H1 (cell line): ENCODE measurements around the gene CSNK2B. TPM values are rescaled to one million over a fixed set of nuclear protein-coding genes. Genes with fewer than 3 reads are reported as not detected.

Experiments used
- CTCF ChIA-PET: fragments of 300-600 bp; sonication (Branson Sonifier 250); formaldehyde crosslinking; loops from one replicate; lab custom pipeline; 2021; ENCODE audit not compliant: partially characterized antibody; lab: Charles Lee
- POLR2A ChIA-PET: fragments of 300-600 bp; sonication (Branson Sonifier 250); formaldehyde crosslinking; loops from one replicate; lab custom pipeline; 2021; ENCODE audit warnings: inconsistent platforms; ENCODE audit not compliant: partially characterized antibody; lab: Charles Lee
- DNase-seq, 2 experiments: peaks; one replicate each; pipeline versions ENCODE4 v3.0.0 to v3.0.0-alpha.2; 2010 to 2022; ENCODE audit warnings: low spot score in 2 of 2, low read depth in 1 of 2, mixed read lengths in 1 of 2
- FAIRE-seq: peaks from 2 replicates; lab custom pipeline; 2011; peaks lifted over from hg19 to GRCh38; lab: Jason Lieb, UNC
- H2AFZ ChIP-seq: 2 replicates; pipeline ENCODE4 v1.8.1; 2012; ENCODE audit warnings: low read length, inconsistent platforms
- H2AK5ac ChIP-seq: 2 replicates; pipeline ENCODE4 v1.6.1; 2013; ENCODE audit warnings: low read depth, low read length
- H2BK120ac ChIP-seq: replicated peaks from 2 replicates; pipeline ENCODE3; 2013; ENCODE audit warnings: low read depth, low read length, inconsistent platforms
- H2BK12ac ChIP-seq: 2 replicates; pipeline ENCODE4 v1.6.1; 2013; ENCODE audit warnings: low read depth, low read length
- H2BK15ac ChIP-seq: 2 replicates; pipeline ENCODE4 v1.6.1; 2013; ENCODE audit warnings: low read length
- H2BK20ac ChIP-seq: 2 replicates; pipeline ENCODE4 v1.6.1; 2013; ENCODE audit warnings: low read length
- H2BK5ac ChIP-seq: 2 replicates; pipeline ENCODE4 v1.6.1; 2013; ENCODE audit warnings: low read depth, low read length
- H3K14ac ChIP-seq: 2 replicates; pipeline ENCODE4 v1.6.1; 2013; ENCODE audit warnings: inconsistent platforms; ENCODE audit not compliant: insufficient read length
- H3K18ac ChIP-seq: 2 replicates; pipeline ENCODE4 v1.6.1; 2013; ENCODE audit warnings: low read length; ENCODE audit errors: extremely low read depth
- H3K23ac ChIP-seq: 2 replicates; pipeline ENCODE4 v1.6.1; 2013; ENCODE audit warnings: inconsistent platforms; ENCODE audit not compliant: insufficient read length
- H3K23me2 ChIP-seq: 2 replicates; pipeline ENCODE4 v1.6.1; 2013; ENCODE audit warnings: low read depth, low read length
- H3K27ac ChIP-seq: 2 replicates; pipeline ENCODE4 v1.6.1; 2011; ENCODE audit warnings: low read depth, low read length, inconsistent platforms
- H3K27me3 ChIP-seq, 4 experiments: replicated peaks in 1 of 4; 1 replicate in 1 of 4; 2 replicates in 3 of 4; pipeline versions ENCODE4 v1.6.1 to v1.8.1; 2011 to 2013; ENCODE audit warnings: low read length in 3 of 4, mild to moderate bottlenecking in 3 of 4, inconsistent platforms in 2 of 4, mixed read lengths in 2 of 4, moderate library complexity in 1 of 4; ENCODE audit not compliant: control insufficient read depth in 3 of 4, insufficient read depth in 3 of 4; ENCODE audit errors: extremely low read depth in 1 of 4
- H3K36me3 ChIP-seq, 4 experiments: 2 replicates each; pipeline versions ENCODE4 v1.6.1 to v1.8.1; 2011 to 2013; ENCODE audit warnings: mild to moderate bottlenecking in 4 of 4, low read length in 3 of 4, moderate library complexity in 2 of 4, control low read depth in 1 of 4, inconsistent platforms in 1 of 4; ENCODE audit not compliant: insufficient read depth in 4 of 4, control insufficient read depth in 2 of 4
- H3K4ac ChIP-seq: replicated peaks from 2 replicates; pipeline ENCODE3; 2013; ENCODE audit warnings: low read length, low read depth, mixed read lengths, inconsistent platforms; ENCODE audit not compliant: insufficient read length
- H3K4me1 ChIP-seq, 4 experiments: replicated peaks in 1 of 4; 1 replicate in 1 of 4; 2 replicates in 3 of 4; pipeline versions ENCODE4 v1.6.1 to v1.8.1; 2011 to 2013; ENCODE audit warnings: low read length in 3 of 4, inconsistent platforms in 2 of 4, mixed read lengths in 1 of 4; ENCODE audit not compliant: insufficient read depth in 4 of 4, control insufficient read depth in 3 of 4
- H3K4me2 ChIP-seq, 2 experiments: 2 replicates each; pipeline versions ENCODE4 v1.6.1 to v1.8.1; 2011 to 2013; ENCODE audit warnings: low read depth in 2 of 2, low read length in 2 of 2, control low read depth in 1 of 2, inconsistent platforms in 1 of 2, mild to moderate bottlenecking in 1 of 2; ENCODE audit not compliant: insufficient read depth in 1 of 2
- H3K4me3 ChIP-seq, 4 experiments: fragments of 200-600, 300-600 bp in 1 of 4; sonication (generic), shearing (Covaris generic), sonication (Bioruptor Twin) in 1 of 4; 2 replicates each; pipeline versions ENCODE4 v1.5.1 to v1.8.1; 2011 to 2016; ENCODE audit warnings: low read length in 4 of 4, low read depth in 3 of 4, control low read depth in 2 of 4, inconsistent platforms in 2 of 4, mild to moderate bottlenecking in 2 of 4, mixed read lengths in 1 of 4, moderate library complexity in 1 of 4; ENCODE audit not compliant: insufficient read depth in 2 of 4; ENCODE audit errors: extremely low read depth in 1 of 4
- H3K56ac ChIP-seq: replicated peaks from 2 replicates; pipeline ENCODE3; 2013; ENCODE audit warnings: low read depth, mild to moderate bottlenecking, mixed read lengths, low read length, inconsistent platforms; ENCODE audit not compliant: insufficient read length
- H3K79me1 ChIP-seq: 2 replicates; pipeline ENCODE4 v1.6.1; 2013; ENCODE audit warnings: low read depth, low read length, control low read depth
- H3K79me2 ChIP-seq, 2 experiments: 2 replicates each; pipeline versions ENCODE4 v1.6.1 to v1.8.1; 2012 to 2013; ENCODE audit warnings: low read length in 2 of 2, mild to moderate bottlenecking in 2 of 2, inconsistent platforms in 1 of 2; ENCODE audit not compliant: insufficient read depth in 2 of 2, control insufficient read depth in 1 of 2
- H3K9ac ChIP-seq, 4 experiments: replicated peaks in 1 of 4; 1 replicate in 1 of 4; 2 replicates in 3 of 4; pipeline versions ENCODE4 v1.6.1 to v1.8.1; 2011 to 2013; ENCODE audit warnings: low read depth in 3 of 4, low read length in 3 of 4, control low read depth in 2 of 4, mild to moderate bottlenecking in 2 of 4, moderate library complexity in 2 of 4, inconsistent platforms in 1 of 4; ENCODE audit errors: extremely low read depth in 1 of 4
- H3K9me3 ChIP-seq, 2 experiments: 2 replicates each; pipeline versions ENCODE4 v1.6.1 to v1.8.1; 2012 to 2013; ENCODE audit warnings: mild to moderate bottlenecking in 2 of 2, moderate library complexity in 2 of 2, control low read depth in 1 of 2, inconsistent platforms in 1 of 2, low read depth in 1 of 2, low read length in 1 of 2, mixed read lengths in 1 of 2; ENCODE audit not compliant: insufficient read depth in 2 of 2
- H4K20me1 ChIP-seq, 2 experiments: replicated peaks in 1 of 2; 2 replicates each; pipeline versions ENCODE3 to v1.8.1; 2011 to 2013; ENCODE audit warnings: inconsistent platforms in 2 of 2, low read length in 2 of 2, mild to moderate bottlenecking in 1 of 2; ENCODE audit not compliant: insufficient read depth in 2 of 2, control insufficient read depth in 1 of 2
- H4K5ac ChIP-seq: 2 replicates; pipeline ENCODE4 v1.6.1; 2013; ENCODE audit warnings: low read length, low read depth, mixed read lengths, inconsistent platforms; ENCODE audit not compliant: insufficient read length
- H4K8ac ChIP-seq: 2 replicates; pipeline ENCODE4 v1.8.0; 2013; ENCODE audit warnings: mild to moderate bottlenecking, moderate library complexity, low read length, inconsistent platforms; ENCODE audit not compliant: insufficient read depth; ENCODE audit errors: extremely low read depth
- H4K91ac ChIP-seq: replicated peaks from 2 replicates; pipeline ENCODE3; 2013; ENCODE audit warnings: low read length, mixed read lengths, inconsistent platforms; ENCODE audit not compliant: insufficient read length
- JUND ChIP-seq: IDR thresholded peaks from 2 replicates; pipeline ENCODE4 v1.6.1; 2011; ENCODE audit warnings: mild to moderate bottlenecking, improper control_type of control experiment, low read length
- SAP30 ChIP-seq: fragments of 300-600 bp; sonication (generic); IDR thresholded peaks from 2 replicates; pipeline ENCODE4 v1.7.1; 2012; ENCODE audit warnings: low read length, moderate library complexity, mild to moderate bottlenecking, inconsistent platforms; ENCODE audit not compliant: insufficient read depth, insufficient replicate concordance
- WGBS, 2 experiments: shearing (Covaris generic) in 1 of 2; methylation state at CpG; one replicate each; pipeline versions ENCODE4 v1.1.6 to v1.1.7; 2013 to 2015; ENCODE audit warnings: low lambda C conversion rate in 2 of 2, mixed read lengths in 2 of 2, inconsistent platforms in 1 of 2, low coverage in 1 of 2, missing lambda C conversion rate in 1 of 2; ENCODE audit not compliant: insufficient replicate concordance in 2 of 2, insufficient coverage in 1 of 2, insufficient read length in 1 of 2; ENCODE audit errors: extremely low coverage in 1 of 2, missing lambda C conversion rate in 1 of 2; 5-methylcytosine and 5-hydroxymethylcytosine counted together
- polyA plus RNA-seq, 7 experiments: library from polyadenylated mRNA; depleted of rRNA in 3 of 7; stranded (reverse) in 5 of 7; unstranded in 2 of 7; fragments of >200 nt in 5 of 7; fragments of 200-250 nt in 2 of 7; gene quantifications; 1 replicate in 5 of 7; 2 replicates in 1 of 7; 4 replicates in 1 of 7; pipeline versions ENCODE4 v1.2.1 to v1.2.3, GENCODE V29; 2011 to 2013; ENCODE audit warnings: missing spikeins in 2 of 7, mixed read lengths in 2 of 7
- total RNA-seq: library from RNA; stranded (reverse); fragmentation: NEBNext Ultra II Directional; extraction: Animal tissue kit (Norgen Biotek cat#: 25700); gene quantifications from 2 replicates; pipeline ENCODE4 v1.2.1, GENCODE V29; 2021

Gene CSNK2B
- total and polyA plus RNA-seq, 2 of the 8 experiments (the other 6 are each of a cell fraction or from before 2014, with no cell fraction given): 169 to 208 TPM

DNA sequence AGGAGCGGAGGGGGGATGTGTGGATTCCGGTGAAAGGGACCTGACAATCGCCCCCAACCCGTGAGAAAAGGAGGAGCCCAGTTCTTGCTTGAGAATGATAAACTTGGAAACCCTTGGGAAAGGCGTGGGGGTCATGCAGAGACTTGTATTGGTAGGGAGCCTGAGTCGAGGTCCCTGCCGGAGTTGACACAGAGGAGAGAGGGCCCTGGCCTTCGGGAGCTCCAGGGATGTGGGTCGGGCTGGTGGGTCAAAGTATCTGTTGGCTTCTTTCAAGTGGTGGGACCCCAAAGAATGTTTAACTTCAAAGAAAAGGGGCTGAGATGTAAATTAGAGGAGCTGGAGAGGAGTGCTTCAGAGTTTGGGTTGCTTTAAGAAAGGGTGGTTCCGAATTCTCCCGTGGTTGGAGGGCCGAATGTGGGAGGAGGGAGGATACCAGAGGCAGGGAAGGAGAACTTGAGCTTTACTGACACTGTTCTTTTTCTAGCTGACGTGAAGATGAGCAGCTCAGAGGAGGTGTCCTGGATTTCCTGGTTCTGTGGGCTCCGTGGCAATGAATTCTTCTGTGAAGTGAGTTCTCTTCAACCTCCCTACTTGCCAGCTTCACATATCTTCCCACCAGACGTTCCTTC, 571 bp downstream of the CSNK2B start:
- Histone ChIP-seq H3K14ac (no peak overlapping the region), H3K4me2 (peak overlapping the region; percentile 74 to 85), H2BK12ac (no peak overlapping the region), H3K4ac (peak overlapping the region; percentile 34), H3K27me3 (no peaks in the 10 kb centered on the region), H3K9me3 (0 out of 4 replicates have a peak, but pooled peaks cover 0 to 4% of the 10 kb centered on the region in 2 experiments), H3K4me3 (peak overlapping the region; percentile 88 to 94 (median 91)), H4K20me1 (peaks cover 7 to 11% of the 10 kb centered on the region in 2 experiments), H3K27ac (peak overlapping the region; percentile 62; the same call in 1 of the 2 replicates), H2BK20ac (no peak overlapping the region), H3K23ac (no peak overlapping the region), H3K4me1 (peaks cover 0 to 12% (median 4%) of the 10 kb centered on the region in 4 experiments; a peak in 5 of 7 replicates), H3K79me2 (peaks cover 0 to 41% of the 10 kb centered on the region in 2 experiments; a peak in 3 of 4 replicates), H4K8ac (no peak overlapping the region; the same call in 1 of the 2 replicates), H2AK5ac (no peak overlapping the region), H4K91ac (no peak overlapping the region), H4K5ac (no peak overlapping the region), H3K79me1 (peaks cover 9% of the 10 kb centered on the region), H3K23me2 (peaks cover 8% of the 10 kb centered on the region), H3K9ac (peak overlapping the region in 3 of 4 experiments; percentile 51 to 60 (median 51); a peak in 5 of 7 replicates), H3K56ac (no peak overlapping the region), H2BK15ac (no peak overlapping the region), H2BK5ac (peak overlapping the region; percentile 78; the same call in 1 of the 2 replicates), H3K36me3 (peaks cover 27 to 61% (median 48%) of the 10 kb centered on the region in 4 experiments), H2BK120ac (no peak overlapping the region), H2AFZ (peak overlapping the region; percentile 18; the same call in 1 of the 2 replicates), H3K18ac (peak overlapping the region; percentile 81; the same call in 1 of the 2 replicates)
- WGBS, 2 experiments: 21% methylated on average over 15 of the region's 15 CpGs; no CpG with 5 or more reads in 1 of the 2 experiments
- ChIA-PET POLR2A (interaction anchor here (0.7 to 25.5 kb wide), 11 partner anchors 9 to 172 kb away, joined by 3 to 883 read pairs (median 8); partner anchors contain the start of genes AIF1, APOM, ATP6V1G2 and BAG6), CTCF (interaction anchor here (0.7 to 3.8 kb wide), 4 partner anchors 23 to 164 kb away, joined by 3 to 16 read pairs (median 4); no protein-coding TSS in a partner anchor)
- no peak for FAIRE-seq
- no peak for DNase-seq
- TF ChIP-seq JUND (no peak), SAP30 (peak; percentile 22)
